MM.1S (cell line): ENCODE data around the gene PLEKHH1.

ENCODE experiments used
- DNase-seq: peaks from one replicate; pipeline ENCODE4 v3.0.0-alpha.2; 2015
- H2AFZ ChIP-seq: fragments of 300-600 bp; sonication (generic); 2 replicates; pipeline ENCODE4 v1.6.0; 2016; ENCODE audit warnings: antibody characterized with exemption, low read length
- H3F3A ChIP-seq: fragments of 300-600 bp; sonication (generic); 2 replicates; pipeline ENCODE4 v1.6.1; 2016; ENCODE audit warnings: mild to moderate bottlenecking, antibody characterized with exemption, low read length, moderate library complexity, mixed read lengths; ENCODE audit not compliant: insufficient read depth
- H3K27ac ChIP-seq: fragments of 300-600 bp; sonication (generic); 2 replicates; pipeline ENCODE4 v1.5.1; 2016; ENCODE audit warnings: mild to moderate bottlenecking, low read length
- H3K27me3 ChIP-seq: fragments of 300-600 bp; sonication (generic); replicated peaks from 2 replicates; pipeline ENCODE4 v1.6.0; 2016; ENCODE audit warnings: low read length; ENCODE audit not compliant: insufficient read depth
- H3K36me3 ChIP-seq: fragments of 300-600 bp; sonication (generic); replicated peaks from 2 replicates; pipeline ENCODE4 v1.6.1; 2016; ENCODE audit warnings: mild to moderate bottlenecking, low read length, mixed read lengths; ENCODE audit not compliant: insufficient read depth
- H3K4me1 ChIP-seq: fragments of 300-600 bp; sonication (generic); 2 replicates; pipeline ENCODE4 v1.6.1; 2016; ENCODE audit warnings: low read length, mixed read lengths
- H3K4me2 ChIP-seq: fragments of 300-600 bp; sonication (generic); 2 replicates; pipeline ENCODE4 v1.6.0; 2016; ENCODE audit warnings: low read depth, low read length
- H3K4me3 ChIP-seq: fragments of 300-600 bp; sonication (generic); 2 replicates; pipeline ENCODE4 v1.5.1; 2016; ENCODE audit warnings: low read length, mixed read lengths
- H3K79me2 ChIP-seq: fragments of 300-600 bp; sonication (generic); 2 replicates; pipeline ENCODE4 v1.6.1; 2016; ENCODE audit warnings: mixed run types, low read length, mixed read lengths
- H3K9ac ChIP-seq: fragments of 300-600 bp; sonication (generic); 2 replicates; pipeline ENCODE4 v1.6.1; 2016; ENCODE audit warnings: low read length, mixed read lengths
- H3K9me2 ChIP-seq: fragments of 300-600 bp; sonication (generic); replicated peaks from 2 replicates; pipeline ENCODE4 v1.6.1; 2016; ENCODE audit warnings: mild to moderate bottlenecking, low read length, mixed read lengths; ENCODE audit not compliant: insufficient read depth
- H3K9me3 ChIP-seq: fragments of 300-600 bp; sonication (generic); replicated peaks from 2 replicates; pipeline ENCODE4 v1.6.1; 2016; ENCODE audit warnings: mild to moderate bottlenecking, low read length, mixed read lengths; ENCODE audit not compliant: insufficient read depth
- H4K20me1 ChIP-seq: fragments of 300-600 bp; sonication (generic); 2 replicates; pipeline ENCODE4 v1.6.1; 2016; ENCODE audit warnings: mild to moderate bottlenecking, low read length, moderate library complexity, mixed read lengths; ENCODE audit not compliant: insufficient read depth
- CTCF ChIP-seq: fragments of 300-600 bp; sonication (generic); IDR thresholded peaks from 2 replicates; pipeline ENCODE4 v1.5.1; 2016; ENCODE audit warnings: antibody characterized with exemption, low read length, mixed read lengths
- EZH2 ChIP-seq: fragments of 300-600 bp; sonication (generic); optimal IDR thresholded peaks from 2 replicates; pipeline ENCODE3; 2017; ENCODE audit warnings: low read depth, mild to moderate bottlenecking, antibody characterized with exemption, low read length, mixed read lengths
- EZH2phosphoT487 ChIP-seq: fragments of 300-600 bp; sonication (generic); IDR thresholded peaks from 2 replicates; pipeline ENCODE4 v1.6.1; 2018; ENCODE audit warnings: antibody characterized with exemption, low read length

PLEKHH1 gene

GRCh38 chr14:67525389-67525788 is 7.7 kb upstream of the PLEKHH1 start:
- Histone ChIP-seq H3K4me3 (no peak overlapping the region), H3K9me3 (no peaks in the 10 kb centered on the region), H2AFZ (no peak overlapping the region), H3K79me2 (no peaks in the 10 kb centered on the region), H4K20me1 (no peaks in the 10 kb centered on the region), H3K27ac (no peak overlapping the region), H3K9me2 (no peaks in the 10 kb centered on the region), H3K4me2 (no peak overlapping the region), H3K9ac (no peak overlapping the region), H3K4me1 (no peaks in the 10 kb centered on the region), H3F3A (no peaks in the 10 kb centered on the region), H3K27me3 (no peaks in the 10 kb centered on the region), H3K36me3 (no peaks in the 10 kb centered on the region)
- TF ChIP-seq EZH2: no peak
- TF ChIP-seq EZH2phosphoT487: no peak
- TF ChIP-seq CTCF: no peak
- no peak for DNase-seq

GRCh38 chr14:67526181-67526580 is 6.9 kb upstream of the PLEKHH1 start:
- TF ChIP-seq EZH2phosphoT487 (no peak), EZH2 (no peak), CTCF (no peak)
- H3K4me2 ChIP-seq: no peak overlapping the region
- DNase-seq: no peak
- no peak overlapping the region for H3K4me3 ChIP-seq
- no peaks in the 10 kb centered on the region for H3K79me2 ChIP-seq
- H3K9me3 ChIP-seq: no peaks in the 10 kb centered on the region
- no peaks in the 10 kb centered on the region for H3K9me2 ChIP-seq
- no peaks in the 10 kb centered on the region for H3K36me3 ChIP-seq
- no peaks in the 10 kb centered on the region for H3F3A ChIP-seq
- H3K4me1 ChIP-seq: no peaks in the 10 kb centered on the region
- no peak overlapping the region for H3K27ac ChIP-seq
- no peak overlapping the region for H2AFZ ChIP-seq
- H3K27me3 ChIP-seq: no peaks in the 10 kb centered on the region
- H3K9ac ChIP-seq: no peak overlapping the region
- H4K20me1 ChIP-seq: no peaks in the 10 kb centered on the region

GRCh38 chr14:67526676-67527459 is 6.2 kb upstream of the PLEKHH1 start:
- Histone ChIP-seq H3K9ac (no peak overlapping the region), H3F3A (no peaks in the 10 kb centered on the region), H3K27me3 (no peaks in the 10 kb centered on the region), H3K9me2 (no peaks in the 10 kb centered on the region), H3K4me1 (no peaks in the 10 kb centered on the region), H3K9me3 (no peaks in the 10 kb centered on the region), H3K27ac (no peak overlapping the region), H3K4me2 (no peak overlapping the region), H3K36me3 (no peaks in the 10 kb centered on the region), H3K79me2 (no peaks in the 10 kb centered on the region), H3K4me3 (no peak overlapping the region), H2AFZ (no peak overlapping the region), H4K20me1 (no peaks in the 10 kb centered on the region)
- peak; percentile 21 for DNase-seq
- peak; percentile 70 for TF ChIP-seq CTCF
- no peak for TF ChIP-seq EZH2phosphoT487
- TF ChIP-seq EZH2: no peak
